Measurements from ENCODE around the gene RPS6KA5. TPM values are rescaled to one million over a fixed set of nuclear protein-coding genes. Genes with fewer than 3 reads are reported as not detected.

RPS6KA5 gene
- polyA plus RNA-seq, 6 donors from 2014 or later = 21.2 to 33.3 (median 27.8) TPM

DNA sequence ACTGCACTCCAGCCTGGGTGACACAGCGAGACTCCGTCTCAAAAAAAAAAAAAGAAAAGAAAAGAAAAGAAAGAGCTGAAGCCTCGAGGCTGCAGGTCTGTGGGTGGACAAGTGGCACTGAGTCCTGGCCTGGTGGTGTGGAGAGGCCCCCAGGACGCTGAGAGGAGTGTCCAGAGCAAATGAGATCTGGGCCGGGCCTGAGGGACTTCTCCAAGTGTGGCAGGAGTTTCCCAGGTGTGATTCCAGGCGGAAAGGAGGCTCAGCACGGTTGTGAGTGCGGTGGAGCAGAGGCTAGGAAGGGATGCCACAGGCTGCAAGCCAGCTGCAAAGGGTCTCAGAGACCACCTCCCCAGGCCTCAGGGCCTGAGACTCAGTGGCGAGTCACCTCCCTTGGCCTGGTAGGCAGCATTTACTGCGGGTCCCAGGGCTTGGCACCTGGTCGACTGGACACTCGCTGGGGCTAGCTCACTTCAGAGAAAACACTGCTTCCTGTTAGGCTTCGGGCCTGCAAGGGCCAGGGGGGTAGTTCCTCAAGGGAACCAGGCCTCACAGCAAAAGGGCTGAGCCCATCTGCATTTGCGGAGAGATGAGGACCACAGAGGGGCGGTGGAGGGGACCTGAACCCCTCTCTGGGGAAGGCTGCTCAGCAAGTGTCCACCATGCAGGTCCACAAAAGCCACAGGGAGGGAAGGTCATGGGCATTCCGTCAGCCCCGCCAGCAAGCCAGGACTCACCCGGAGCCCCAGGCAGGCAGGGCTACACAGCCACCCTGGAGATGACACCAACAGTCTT, 256.0 kb downstream of the RPS6KA5 start:
- H3K4me1 Mint-ChIP-seq = peaks cover 0 to 5% (median 4%) of the 10 kb centered on the region in 3 donors
- peaks cover 0 to 1% (median 0%) of the 10 kb centered on the region in 7 donors for H3K9me3 Mint-ChIP-seq
- DNase-seq (no peak), ATAC-seq (ENCODE audit: low read depth in 2 of 2) (no peak)
- no peaks in the 10 kb centered on the region for H3K36me3 Mint-ChIP-seq
- H3K27me3 Mint-ChIP-seq = peaks cover 0 to 26% (median 12%) of the 10 kb centered on the region in 3 donors
- no peak overlapping the region for H3K4me3 Mint-ChIP-seq
- H3K27ac Mint-ChIP-seq = no peak overlapping the region

DNA sequence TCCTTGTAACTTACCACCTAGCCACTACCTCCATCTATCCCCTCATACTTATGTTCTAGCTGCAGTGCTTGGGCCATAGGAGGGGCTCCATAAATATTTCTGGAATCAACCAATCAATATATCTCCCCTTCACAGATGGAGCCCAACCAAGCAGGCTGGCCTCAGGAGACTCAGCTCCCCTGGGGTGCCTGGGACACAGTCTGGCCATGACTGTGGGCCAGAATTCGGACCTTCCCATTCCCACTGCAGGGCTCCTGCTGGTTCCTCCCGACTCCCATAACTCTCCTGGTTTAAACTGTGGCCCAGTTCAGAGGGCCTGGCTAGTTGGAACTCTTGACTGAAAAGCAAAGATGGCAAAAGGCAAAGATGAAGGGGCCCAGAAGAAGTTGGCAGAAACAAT, 257.2 kb downstream of the RPS6KA5 start:
- no peak for ATAC-seq (ENCODE audit: low read depth in 2 of 2)
- DNase-seq = no peak
- Mint-ChIP-seq H3K27ac (peak overlapping the region in 1 of 6 donors; percentile 73), H3K4me1 (peaks cover 0 to 5% (median 4%) of the 10 kb centered on the region in 3 donors), H3K27me3 (peaks cover 4 to 32% (median 12%) of the 10 kb centered on the region in 3 donors), H3K4me3 (no peak overlapping the region), H3K9me3 (peaks cover 0 to 1% (median 0%) of the 10 kb centered on the region in 7 donors), H3K36me3 (peaks cover 0 to 7% of the 10 kb centered on the region in 2 donors)

DNA sequence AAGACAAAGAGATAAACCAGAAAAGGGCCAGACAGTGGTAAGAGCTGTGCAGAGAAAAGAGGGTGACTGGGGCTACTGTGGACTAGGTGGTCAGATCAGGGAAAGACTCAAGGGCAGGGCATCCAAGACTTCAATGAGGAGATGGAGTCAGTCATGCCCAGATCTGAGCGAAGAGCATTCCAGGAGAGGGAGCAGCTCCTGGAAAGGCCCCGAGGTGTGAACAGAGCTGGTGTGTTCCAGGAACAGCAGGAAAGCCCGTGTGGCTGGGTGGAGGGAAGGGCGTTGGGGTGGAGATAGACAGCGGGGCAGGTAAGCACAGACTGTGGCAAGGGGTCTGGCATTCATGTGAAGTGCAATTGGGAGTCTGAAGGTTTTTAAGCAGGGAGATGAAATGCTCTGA, 261.0 kb downstream of the RPS6KA5 start:
- Mint-ChIP-seq H3K9me3 (peaks cover 0 to 1% (median 0%) of the 10 kb centered on the region in 7 donors), H3K4me3 (peak overlapping the region in 1 of 8 donors; percentile 53), H3K4me1 (peaks cover 0 to 5% (median 4%) of the 10 kb centered on the region in 3 donors), H3K36me3 (peaks cover 0 to 7% of the 10 kb centered on the region in 2 donors), H3K27me3 (peaks cover 4 to 32% (median 12%) of the 10 kb centered on the region in 3 donors), H3K27ac (peak overlapping the region in 1 of 6 donors; percentile 52)
- DNase-seq = no peak
- no peak for ATAC-seq (ENCODE audit: low read depth in 2 of 2)

- ATAC-seq (ENCODE audit: low read depth in 2 of 2) (no peak), DNase-seq (no peak)
- Mint-ChIP-seq H3K36me3 (peaks cover 0 to 7% of the 10 kb centered on the region in 2 donors), H3K4me3 (no peak overlapping the region), H3K4me1 (peaks cover 0 to 2% (median 0%) of the 10 kb centered on the region in 3 donors), H3K9me3 (peaks cover 0 to 1% (median 0%) of the 10 kb centered on the region in 7 donors), H3K27ac (no peak overlapping the region), H3K27me3 (peaks cover 4 to 26% (median 12%) of the 10 kb centered on the region in 3 donors)
Observed at GRCh38 chr14:90797919-90798318, 262.5 kb downstream of the RPS6KA5 start.

Other genes with a start within 250 kb of the RPS6KA5 start
- 1 to 10 TPM in 1 of 6 donors, under 1 TPM in 1, not detected in 4; 0.39 to 1.2 TPM for gene TTC7B, start 244.2 kb downstream of the RPS6KA5 start, polyA plus RNA-seq (ENCODE audit: low read depth in 6 of 6)
- gene DGLUCY, start 53.4 kb upstream of the RPS6KA5 start, polyA plus RNA-seq (ENCODE audit: low read depth in 6 of 6) = 10 to 100 TPM; 29.3 to 54.3 (median 37.7) TPM
- under 1 TPM in 5 of 6 donors, not detected in 1; 0.11 to 0.58 (median 0.23) TPM for gene GPR68, start 184.1 kb upstream of the RPS6KA5 start, polyA plus RNA-seq (ENCODE audit: low read depth in 6 of 6)

All from naive B cell (primary cell).